HCEC 1CT (cell line): ENCODE measurements around the gene LRWD1.
"Not testable (repeated sequence)": the region's sequence is repeated elsewhere in the genome, so short reads cannot be mapped to it uniquely, and the experiment has no call there.

Source experiments
- DNase-seq: peaks from one replicate; pipeline ENCODE4 v3.0.0-alpha.2; 2017

LRWD1 gene

DNA sequence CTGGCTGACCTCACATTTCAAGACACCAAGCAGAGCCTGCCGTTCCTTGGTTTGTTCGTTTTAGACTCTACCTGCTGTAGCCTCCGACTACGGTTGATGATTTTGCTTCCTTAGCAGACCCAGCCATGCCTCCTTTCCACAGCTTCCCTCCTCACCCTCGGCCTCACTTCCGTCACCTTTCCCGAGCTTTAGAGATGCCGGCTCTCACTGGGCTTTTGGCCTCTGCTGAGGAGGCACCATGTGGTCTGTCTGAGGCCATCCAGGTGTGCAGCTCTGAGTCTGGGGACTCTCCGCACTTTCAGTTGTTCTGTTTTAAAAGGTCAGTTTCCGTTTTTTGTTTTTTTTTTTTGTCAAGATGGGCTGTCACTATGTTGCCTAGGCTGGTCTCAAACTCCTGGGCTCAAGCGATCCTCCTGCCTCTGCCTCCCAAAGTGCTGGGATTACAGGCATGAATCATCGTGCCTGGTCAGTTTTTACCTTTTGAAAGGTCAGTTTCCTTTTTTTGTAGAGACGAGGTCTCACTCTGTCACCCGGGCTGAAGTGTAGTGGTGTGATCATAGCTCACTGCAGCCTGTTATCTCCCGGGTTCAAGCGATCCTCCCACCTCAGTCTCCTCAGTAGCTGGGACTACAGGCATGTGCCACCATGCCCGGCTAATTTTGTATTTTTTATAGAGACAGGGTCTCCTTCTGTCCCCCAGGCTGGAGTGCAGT is 19.7 kb upstream of the LRWD1 start:
- DNase-seq, result no peak

DNA sequence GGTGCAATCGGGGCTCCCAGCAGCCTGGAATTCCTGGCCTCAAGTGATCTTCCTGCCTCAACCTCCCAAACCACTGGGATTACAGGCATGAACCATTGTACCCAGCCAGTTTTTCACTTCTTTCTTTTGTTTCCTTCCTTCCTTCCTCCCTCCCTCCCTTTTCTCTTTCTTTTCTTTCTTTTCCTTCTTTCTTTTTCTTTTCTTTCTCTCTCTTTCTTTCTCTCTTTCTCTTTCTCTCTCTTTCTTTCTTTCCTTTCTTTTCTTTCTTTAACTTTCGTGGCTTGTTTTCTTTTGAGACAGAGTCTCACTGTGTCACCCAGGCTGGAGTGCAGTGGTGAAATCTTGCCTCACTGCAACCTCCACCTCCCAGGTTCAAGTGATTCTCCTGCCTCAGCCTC is 19.1 kb upstream of the LRWD1 start:
- DNase-seq, result no peak

- no peak for DNase-seq
These were observed 18.2 kb upstream of the LRWD1 start for GRCh38 chr7:102446387-102447156.

DNA sequence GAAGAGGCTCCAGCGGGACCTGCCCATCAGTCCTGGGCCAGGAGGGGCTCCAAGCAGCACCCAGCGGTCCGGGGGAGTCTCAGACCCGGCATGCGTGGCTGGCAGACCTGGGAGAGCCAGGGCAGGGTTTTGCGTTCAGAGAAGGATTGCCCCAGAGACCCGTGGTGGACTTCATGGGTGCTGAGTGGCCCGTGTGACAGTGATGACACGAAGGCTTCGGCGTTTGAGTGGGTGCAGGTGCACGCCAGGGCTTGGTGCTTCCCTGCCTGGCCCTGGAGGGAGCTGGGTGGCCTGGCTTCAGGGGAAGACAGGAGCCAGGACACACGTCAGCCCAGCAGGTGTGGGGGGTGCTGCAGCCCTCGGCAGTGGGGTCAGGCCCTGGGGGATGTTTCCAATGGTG is 17.5 kb upstream of the LRWD1 start:
- DNase-seq, result no peak

DNA sequence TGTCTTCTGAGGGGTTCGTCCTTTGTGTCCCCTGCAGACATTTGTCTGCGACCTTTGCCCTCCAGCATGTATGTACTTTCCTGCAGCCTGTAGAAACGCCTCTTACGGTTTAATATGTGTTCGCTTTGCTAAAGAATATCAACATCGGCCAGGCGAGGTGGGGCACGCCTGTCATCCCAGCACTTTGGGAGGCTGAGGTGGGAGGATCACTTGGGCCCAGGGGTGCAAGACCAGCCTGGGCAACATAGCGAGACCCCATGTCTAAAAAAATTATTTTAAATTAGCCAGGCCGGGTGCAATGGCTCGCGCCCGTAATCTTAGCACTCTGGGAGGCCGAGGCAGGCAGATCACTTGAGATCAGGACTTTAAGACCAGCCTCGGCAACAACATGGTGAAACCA is 15.6 kb upstream of the LRWD1 start:
- no peak for DNase-seq

DNA sequence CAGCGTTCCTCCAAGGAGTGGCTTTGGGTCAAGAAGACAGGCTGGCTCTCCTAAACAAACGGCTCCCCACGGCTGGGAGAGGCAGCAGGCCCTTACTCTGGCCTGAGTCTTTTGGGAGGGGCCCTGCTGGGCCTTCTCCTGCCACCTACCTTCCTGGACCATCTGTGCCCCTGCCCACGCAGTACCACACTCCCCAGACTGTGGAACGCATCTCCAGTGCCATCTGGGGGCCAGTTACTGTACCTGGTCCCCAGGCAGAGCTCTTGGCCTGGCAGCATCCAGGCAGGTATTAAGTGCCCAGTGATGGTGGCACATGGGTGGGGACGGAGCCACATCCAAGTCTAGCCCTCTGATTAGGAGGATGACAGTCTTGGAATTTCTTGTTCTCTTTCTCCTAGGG is 14.5 kb upstream of the LRWD1 start:
- no peak for DNase-seq

- DNase-seq, result no peak
These were observed 13.3 kb upstream of the LRWD1 start for GRCh38 chr7:102451371-102452054.

DNA sequence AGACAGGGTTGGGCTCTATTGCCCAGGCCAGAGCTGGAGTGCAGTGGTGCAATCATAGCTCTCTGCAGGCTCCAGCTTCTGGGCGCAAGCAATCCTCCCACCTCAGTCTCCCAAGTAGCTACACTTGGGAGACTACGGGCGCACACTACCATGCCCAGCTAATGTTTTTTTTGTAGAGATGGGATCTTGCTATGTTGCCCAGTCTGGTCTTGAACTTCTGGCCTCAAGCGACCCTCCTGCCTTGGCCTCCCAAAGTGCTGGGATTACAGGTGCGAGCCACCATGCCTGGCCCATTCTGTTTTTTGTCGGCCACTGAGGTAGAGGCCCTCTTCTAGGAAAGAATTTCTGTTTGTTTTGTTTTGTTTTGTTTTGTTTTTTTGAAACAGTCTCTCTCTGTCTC is 12.3 kb upstream of the LRWD1 start:
- DNase-seq, result no peak

DNA sequence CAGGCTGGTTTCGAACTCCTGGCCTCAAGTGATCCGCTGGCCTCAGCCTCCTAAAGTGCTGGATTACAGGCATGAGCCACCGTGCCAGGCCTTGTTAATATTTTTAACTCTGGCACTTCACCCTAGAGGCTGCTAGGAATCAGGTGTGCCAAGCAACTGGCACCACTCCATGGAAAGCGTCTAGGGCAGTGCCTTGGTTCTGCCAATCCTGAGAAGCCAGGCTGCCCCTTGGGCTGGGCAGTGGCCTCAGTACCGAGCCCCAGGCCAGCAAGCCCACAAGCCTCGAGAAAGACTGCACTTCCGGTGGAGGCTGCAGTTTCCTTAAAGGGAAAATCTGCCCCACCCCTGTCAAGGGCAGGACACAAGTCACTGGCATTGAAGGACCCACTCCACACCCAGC is 11.5 kb upstream of the LRWD1 start:
- no peak for DNase-seq

- no peak for DNase-seq
These were observed 10.3 kb upstream of the LRWD1 start for GRCh38 chr7:102454468-102454867.

- DNase-seq, result not testable (repeated sequence)
These were observed 9.9 kb upstream of the LRWD1 start for GRCh38 chr7:102454932-102455331.

DNA sequence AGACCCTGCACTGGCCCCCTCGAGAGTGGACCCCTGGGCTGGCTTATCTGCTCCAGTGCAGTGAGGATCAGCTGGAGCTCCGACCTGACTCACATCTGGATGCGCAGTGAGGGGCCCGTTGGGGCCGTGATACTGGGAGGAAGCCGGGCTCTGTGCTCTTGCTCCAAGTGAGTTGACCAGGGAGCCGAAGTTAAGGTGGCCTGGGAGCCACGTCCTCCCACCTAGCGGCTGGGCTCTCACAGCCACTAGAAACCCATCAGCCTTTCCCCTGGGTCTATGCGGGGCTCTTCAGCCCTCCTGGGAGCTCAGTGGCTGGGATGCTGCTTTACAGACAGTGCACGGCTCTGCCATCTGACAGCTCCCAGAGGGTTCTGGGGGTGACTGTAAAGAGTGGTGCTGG is 9.2 kb upstream of the LRWD1 start:
- no peak for DNase-seq

DNA sequence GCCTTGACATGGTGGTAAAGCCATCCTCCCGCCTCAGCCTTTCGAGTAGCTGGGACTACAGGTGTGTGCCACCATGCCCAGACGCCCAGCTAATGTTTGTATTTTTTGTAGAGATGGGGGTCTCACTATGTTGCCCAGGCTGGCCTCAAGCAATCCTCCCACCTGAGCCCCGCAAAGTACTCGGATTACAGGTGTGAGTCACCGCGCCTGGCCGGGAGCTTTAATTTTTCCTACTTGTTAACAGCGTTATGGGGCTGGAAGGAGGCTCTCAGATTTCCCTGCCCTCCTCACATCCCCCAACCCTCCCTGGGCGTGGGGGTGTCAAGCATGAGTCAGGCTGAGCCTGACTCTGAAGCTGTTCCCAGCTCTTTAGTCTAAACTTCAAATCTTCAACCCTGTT is 8.5 kb upstream of the LRWD1 start:
- no peak for DNase-seq

DNA sequence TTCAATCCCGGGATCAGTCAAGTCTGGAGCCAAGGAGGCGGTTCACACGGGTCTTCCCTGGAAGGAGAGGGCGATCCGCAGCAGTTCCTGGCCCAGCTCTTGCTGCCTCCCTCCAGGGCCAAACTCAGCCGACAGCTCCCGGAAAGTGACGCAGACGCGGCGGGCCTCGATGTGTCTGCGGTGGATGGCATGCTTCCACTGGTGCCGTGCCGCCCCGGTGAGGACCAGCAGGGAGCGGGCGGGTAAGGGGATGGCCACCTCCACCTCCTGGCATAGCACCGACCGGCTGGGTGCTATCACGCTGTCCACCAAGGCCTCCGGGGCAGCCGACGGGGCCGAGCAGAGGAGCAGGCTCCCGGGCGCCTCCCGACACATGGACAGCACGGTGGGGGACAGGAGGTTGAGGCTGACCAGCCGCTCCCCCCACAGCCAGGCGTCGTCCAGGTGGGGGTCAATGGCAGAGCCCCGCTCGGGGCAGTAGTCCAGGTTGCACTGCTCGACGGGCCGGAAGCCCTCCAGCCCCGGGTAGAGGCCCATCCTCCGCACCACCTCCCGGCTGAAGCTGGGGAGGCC is 7.3 kb upstream of the LRWD1 start:
- no peak for DNase-seq

DNA sequence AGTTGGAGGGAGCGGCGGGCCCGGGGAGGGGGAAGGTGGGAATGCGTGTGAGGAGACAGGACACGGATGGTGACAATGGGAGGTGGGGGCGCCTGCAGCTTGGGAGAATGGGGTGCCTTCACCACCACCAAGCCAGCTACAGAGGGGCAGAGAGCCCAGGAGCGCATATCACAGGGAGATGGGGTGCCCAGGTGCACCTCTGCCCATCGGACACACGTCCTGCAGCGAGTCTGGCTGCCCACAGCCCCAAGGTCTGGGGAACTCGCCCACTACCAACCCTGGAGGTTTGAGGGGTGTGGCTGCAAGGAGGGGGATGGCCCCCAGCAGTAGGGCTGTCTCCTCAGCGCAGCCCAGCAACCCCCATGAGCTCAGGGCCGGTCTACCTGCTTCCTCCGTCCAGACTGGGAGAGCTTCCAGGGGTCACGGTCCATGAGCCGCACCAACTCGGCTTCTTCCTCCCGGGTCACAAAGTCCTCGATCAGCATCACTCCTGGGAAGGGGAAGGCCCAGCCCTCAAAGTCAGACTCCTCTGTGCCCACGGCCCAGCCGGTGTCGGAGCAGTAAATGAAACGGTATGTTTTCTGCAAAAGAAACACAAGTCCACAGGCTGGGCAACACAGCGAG is 5.5 kb upstream of the LRWD1 start:
- no peak for DNase-seq

GRCh38 chr7:102460467-102460866 is 4.3 kb upstream of the LRWD1 start:
- DNase-seq, result no peak

- peak; percentile 21 for DNase-seq
These were observed 775 bp upstream of the LRWD1 start for GRCh38 chr7:102463841-102464576.

DNA sequence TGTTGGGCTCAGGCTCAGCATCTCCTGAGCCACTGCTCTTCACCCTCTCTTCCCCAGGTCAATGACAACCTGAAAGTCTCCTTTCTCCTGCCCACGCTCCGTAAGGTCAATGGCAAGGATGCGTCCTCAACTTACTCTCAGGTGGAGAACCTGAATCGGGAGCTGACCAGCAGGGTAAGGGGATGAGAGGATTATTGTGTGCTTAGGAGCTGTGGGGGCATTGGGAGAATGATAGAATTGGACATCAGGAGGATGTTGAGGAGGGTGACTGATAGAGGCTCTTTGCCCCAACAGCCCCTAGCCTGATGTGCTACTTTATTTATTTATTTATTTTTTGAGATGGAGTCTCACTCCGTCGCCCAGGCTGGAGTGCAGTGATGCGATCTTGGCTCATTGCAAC is 1.3 kb downstream of the LRWD1 start:
- DNase-seq, result no peak

DNA sequence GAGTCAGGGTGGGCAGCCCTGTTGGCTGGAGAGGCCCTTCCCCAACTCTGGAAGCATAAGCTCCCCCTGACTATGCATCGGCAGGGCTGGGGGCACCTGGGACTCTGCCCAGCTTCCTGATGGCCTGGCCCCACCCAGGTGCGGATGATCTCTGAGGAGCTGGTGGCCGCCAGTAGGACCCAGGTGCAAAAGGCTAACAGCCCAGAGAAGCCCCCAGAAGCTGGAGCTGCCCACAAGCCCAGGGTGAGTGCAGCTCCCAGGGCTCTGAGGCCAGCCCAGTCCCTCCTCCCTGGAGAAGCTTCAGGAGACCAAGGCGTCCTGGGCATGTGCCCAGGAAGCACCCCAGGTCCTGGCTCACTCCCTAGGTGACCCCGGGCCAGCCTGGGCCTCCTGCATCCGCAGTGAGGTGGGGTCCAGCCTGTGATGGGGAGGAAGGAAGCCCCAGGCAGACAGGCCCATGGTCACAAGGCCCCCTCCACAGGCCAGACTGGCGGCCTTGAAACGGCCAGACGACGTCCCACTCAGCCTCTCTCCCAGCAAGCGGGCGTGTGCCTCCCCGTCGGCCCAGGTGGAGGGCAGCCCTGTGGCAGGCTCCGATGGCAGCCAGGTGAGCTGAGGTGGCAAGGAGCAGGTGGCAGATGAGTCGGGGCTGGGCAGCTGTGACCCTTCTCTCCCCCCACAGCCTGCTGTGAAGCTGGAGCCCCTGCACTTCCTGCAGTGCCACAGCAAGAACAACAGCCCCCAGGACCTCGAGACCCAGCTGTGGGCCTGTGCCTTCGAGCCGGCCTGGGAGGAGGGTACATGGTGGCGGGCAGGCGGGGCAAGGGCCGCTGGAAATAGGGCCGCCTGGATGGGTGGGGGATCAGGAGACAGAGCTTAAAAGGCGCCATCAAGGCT is 3.0 kb downstream of the LRWD1 start:
- no peak for DNase-seq

GRCh38 chr7:102468478-102469350 is 3.9 kb downstream of the LRWD1 start:
- no peak for DNase-seq
